Activated T-helper 9 cell treated with anti-CD3 and anti-CD28 coated beads, Interleukin-2, amount 50 U/mL, for 16 hours (primary cell): ENCODE data around the gene SYNJ2.

Experiments used
- DNase-seq: peaks from one replicate; pipeline ENCODE4 v3.0.0-alpha.2; 2020; ENCODE audit warnings: low read depth

SYNJ2 gene

DNA sequence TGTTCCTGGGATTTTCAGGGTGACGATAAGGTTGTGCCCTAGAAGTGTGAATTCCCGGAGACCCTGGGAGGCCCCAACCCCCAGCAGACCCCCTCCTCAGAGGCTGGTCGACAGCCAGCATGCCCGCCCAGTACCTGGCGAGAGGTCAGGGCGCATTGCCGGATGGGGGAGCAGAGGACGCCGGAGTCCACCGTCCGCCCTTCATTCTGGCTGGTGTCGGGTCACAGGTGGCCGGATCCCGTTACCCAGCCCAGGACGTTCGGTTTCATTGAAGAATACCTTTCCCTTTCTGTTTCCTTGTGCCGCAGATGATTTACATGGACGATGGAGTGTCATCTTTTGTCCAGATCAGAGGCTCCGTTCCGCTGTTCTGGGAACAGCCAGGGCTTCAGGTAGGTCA, 61.3 kb downstream of the SYNJ2 start:
- no peak for DNase-seq

DNA sequence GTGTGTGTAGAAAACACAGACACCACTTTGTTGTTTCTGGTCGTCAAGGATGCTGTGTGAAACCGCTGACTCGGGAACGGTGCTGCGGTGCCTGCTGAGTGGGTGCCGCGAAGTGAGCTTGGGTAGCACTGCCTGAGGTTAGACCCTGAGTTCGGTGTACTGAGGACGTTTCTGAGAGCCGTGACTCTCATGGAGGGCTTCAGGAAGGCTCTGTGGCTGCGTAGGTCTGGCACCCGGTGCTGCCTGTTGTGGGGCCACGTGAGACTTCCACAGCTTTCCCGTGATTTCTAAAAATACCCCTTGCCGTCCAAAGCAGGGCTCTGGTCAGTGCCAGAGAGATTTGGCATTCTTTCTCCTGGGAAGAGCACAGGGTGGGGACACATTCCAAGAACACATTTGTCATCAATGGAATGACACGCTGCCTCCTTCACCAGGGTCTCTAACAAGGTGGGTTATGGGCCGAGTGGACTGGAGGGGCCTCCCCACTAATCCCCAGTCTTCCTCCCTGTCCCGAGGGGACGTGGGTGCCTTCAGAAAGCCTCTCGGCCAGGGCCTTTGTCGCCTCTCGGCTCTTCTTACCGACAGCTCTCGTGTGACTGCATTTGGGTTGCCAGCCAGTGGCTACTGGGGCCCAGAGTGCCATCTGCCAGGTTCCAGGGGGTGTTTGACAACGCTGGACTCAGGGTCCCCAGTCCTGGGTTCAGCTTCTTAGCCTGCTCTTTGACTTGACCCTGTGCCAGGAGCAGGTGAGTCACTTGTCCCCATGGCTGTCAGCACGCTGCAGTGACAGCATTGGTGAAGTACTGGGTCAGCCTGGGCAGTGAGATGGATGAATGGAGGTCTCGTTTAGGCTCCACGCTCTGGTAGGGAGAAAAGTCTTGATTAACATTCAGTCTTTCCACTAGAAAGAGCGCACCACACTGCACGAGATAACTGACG, 62.2 kb downstream of the SYNJ2 start:
- DNase-seq: no peak

GRCh38 chr6:158044525-158044888, 62.8 kb downstream of the SYNJ2 start:
- DNase-seq: no peak

- DNase-seq: no peak
Observed at GRCh38 chr6:158046201-158047126, 64.8 kb downstream of the SYNJ2 start.

DNA sequence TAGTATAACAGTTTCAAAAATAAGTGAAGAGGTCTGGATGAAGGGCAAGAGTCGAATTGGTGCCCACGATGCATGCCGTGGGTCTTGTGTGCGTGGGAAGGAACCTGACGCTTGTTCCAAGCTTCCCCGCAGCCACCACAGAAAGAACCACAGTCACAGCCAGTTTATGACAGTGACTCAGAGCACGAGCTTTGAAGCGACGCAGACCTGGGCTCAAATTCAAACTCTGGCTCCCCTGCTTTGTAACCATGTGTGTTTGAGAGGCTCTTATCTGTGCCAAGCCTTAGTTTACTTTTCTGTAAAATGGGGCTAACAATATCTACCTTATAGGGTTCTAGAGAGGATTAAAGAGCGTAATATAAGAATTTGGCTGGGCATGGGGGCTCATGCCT, 65.5 kb downstream of the SYNJ2 start:
- DNase-seq: peak; percentile 55

GRCh38 chr6:158047563-158048323, 66.1 kb downstream of the SYNJ2 start:
- no peak for DNase-seq

DNA sequence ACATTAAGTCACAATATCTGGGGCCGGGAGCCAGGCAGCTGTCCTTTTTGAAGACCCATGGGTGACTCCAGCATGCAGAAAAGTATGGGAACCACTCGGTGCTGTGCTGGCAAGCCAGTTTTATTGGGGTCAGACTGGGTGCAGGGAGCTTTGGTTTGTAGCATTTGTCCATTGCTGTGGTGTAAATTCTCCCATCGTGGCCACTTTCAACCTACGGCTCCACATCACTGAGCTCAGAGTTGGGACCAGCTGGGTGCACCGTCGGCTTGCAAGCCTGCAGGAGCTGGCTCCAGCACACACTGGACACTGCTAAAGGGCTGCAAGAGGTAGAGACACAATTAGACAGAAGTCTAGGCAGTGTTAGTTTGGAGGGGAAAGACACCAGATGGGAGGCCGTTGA, 66.9 kb downstream of the SYNJ2 start:
- no peak for DNase-seq

DNA sequence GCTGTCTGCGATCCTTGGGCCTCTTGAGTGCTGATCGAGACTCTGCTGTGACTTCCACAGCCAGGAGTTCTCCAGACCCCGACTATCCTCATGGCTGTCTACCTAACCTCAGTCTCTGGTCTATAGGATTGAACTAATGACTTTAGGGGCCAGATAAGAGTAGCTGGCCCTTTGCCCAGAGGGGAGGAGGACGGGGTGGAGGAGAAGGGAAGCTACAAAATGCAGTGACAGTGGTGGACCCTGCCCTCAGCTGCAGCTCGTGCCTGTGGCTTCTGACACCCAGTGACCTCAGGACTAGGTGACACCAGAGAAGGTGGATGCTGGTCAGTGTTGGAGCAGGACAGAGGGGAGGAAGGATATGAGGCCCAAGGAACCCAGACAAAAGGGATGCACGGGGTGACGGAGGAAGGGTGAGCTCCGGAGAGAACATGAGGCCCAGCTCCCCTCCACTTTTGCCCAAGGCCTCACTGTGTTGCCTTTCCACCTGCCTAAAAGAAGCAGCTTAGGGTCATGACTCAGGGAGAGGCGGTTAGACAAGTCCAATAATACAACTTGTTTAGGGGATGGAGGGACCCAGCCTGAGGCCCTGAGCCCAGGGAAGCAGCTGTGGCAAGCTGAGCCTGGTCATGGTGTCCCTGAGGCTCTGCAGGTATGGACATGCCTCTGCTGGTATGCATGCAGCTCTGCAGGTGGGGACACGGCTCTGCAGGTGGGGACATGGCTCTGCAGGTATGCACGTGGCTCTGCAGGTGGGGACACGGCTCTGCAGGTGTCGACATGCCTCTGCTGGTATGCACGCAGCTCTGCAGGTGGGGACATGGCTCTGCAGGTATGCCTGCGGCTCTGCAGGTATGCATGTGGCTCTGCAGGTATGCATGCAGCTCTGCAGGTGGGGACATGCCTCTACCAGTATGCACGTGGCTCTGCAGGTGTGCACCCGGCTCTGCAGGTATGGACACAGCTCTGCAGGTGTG, 67.7 kb downstream of the SYNJ2 start:
- DNase-seq: no peak

GRCh38 chr6:158050107-158050735, 68.6 kb downstream of the SYNJ2 start:
- no peak for DNase-seq

DNA sequence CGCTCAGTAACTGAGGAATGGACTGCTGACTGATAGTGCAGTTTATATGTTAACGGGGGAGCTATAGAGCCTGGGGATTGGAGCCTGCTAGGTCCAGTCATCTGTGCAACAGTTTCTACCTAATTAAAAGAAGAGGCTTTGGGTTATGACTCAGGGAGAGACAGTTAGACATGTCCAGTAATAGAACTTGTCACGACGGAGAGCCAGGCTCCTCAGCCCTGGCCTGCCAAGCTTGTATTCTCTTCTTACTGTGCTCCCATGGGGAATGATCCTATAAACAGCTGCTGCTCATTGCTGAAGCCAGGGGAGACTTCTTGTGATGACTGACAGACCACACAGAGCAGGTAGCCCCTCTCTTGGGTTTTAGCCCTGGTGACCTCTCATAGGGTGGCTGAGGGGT, 69.3 kb downstream of the SYNJ2 start:
- no peak for DNase-seq

DNA sequence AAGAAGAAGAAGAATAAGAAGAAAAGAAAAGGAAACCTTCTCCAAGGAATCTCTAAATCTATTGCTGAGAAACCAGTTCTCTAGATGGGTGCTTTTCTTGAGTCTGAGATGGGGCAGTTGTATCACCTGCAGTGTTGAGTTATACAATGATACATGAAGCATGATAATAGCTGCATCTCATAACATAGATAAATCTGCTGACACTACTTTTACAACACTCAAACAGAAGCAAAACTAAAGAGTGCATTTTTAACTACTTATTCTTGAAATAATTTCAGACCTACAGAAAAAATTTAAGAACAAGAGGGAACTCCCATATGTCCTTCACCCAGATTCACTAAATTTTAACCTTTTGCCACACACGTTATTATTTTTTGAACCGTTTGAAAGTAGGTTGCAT, 70.3 kb downstream of the SYNJ2 start:
- DNase-seq: no peak

DNA sequence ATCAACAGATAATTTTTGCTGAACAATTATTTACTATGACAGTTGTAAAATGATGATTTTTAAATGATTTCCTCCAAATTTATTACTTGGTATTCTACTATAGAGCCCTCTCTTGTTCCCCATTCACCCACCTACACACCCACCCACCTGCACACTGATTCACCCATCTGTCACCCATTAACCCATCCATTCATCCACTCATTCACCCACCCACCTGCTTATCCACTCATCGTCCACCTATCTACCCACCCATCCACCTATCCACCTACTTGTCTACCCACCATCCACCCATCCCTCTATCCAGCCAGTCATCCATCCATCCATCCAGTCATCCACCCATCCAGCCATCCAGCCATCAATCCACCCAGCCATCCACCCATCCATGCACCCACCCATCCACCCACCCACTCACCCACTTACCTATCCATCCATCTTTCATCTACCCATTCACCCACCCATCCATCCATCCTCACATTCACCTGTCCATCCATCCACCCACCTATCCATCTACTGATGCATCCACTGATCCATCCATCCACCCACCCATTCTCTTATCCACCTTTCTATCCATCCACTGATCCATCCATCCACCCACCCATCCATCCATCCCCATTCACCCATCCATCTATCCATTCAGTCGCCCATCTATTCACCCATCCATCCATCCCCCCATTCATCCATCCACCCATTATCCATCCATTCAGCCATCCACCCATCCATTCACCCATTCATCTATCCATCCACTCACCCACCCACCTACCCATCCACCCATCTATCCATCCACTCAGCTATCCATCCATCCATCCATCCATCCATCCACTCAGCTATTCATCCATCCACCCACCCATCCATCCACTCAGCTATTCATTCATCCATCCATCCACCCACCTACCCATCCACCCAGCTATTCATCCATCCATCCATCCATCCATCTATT, 72.0 kb downstream of the SYNJ2 start:
- DNase-seq: no peak

GRCh38 chr6:158056355-158056754, 74.7 kb downstream of the SYNJ2 start:
- no peak for DNase-seq

- no peak for DNase-seq
Observed at GRCh38 chr6:158056804-158057203, 75.1 kb downstream of the SYNJ2 start.

DNA sequence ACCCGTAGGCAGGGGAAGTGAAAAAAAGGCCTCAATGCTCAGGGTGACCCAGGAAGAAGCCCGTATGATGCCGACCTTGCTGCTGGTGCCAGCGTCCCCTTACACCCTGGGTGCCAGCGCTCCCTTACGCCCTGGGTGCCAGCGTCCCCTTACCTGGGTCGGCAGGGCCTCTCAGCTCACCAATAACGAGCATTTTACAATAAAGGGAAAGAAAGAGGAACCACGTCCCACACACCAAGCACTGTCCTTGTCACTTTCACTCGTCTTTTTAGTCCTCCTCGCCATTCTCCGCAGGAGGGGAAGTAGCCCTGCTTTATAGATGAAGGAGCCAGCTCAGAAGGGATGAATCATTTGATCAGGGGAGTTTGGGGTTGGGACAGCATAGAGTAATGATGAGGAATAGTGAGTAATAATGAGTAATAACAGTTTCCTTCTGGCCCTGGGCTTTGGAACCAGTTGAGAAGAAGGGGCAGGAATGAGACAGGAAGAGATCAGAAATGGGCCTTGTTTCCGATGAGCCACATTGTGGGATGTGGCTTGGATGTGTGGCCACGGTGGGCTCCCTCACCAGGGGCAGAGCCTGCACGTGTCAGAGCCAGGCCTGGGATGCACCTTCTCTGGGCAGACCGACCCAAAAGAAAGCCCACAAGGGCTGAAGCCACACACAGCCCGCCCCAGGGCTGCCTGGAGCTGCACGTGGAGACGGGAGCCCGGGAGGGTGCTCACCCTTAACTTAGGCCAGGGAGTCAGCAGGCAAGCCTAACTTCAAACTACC, 75.7 kb downstream of the SYNJ2 start:
- peak; percentile 26 for DNase-seq

DNA sequence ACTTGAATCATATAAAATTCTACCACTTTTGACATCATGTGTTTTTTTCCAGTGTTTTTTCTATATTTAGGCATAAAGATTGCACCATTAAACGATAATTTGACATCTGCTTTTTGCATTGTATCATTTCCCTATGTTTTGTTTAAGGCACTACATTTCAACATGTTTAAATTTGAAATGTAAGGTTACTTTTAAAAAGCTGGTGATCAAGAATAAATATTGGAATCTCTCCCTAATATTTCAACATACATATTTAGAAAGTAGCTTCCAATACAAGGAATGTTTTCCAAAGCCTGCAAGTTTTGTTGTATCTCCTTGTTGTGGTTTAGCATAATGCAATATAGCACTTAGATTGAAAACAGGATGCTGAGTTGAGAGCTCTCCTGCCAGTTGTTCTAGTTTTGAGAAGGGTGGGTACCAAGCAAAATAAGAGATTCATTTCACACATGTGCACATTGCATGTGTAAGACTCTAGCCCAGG, 76.5 kb downstream of the SYNJ2 start:
- DNase-seq: no peak

DNA sequence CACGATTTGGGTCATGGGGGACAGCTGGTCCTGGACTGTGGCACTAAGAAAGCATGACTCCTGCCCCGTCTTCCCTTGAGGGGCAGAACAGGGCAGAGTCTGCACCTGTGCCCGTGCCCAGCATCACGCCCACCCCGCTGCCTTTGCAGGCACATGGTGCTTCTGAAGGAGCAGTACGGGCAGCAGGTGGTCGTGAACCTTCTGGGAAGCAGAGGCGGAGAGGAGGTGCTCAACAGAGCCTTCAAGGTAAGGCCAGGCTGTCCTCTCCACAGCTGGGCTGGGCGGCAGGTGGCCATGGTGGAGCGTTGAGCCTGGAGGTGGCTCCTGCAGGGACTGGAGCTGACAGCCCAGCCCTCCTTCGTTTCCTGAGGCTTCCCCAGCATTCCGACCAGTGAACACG, 77.4 kb downstream of the SYNJ2 start:
- DNase-seq: no peak
